GM10847 (cell line): ENCODE data around the gene RPL23.

ENCODE experiments used
- POLR2A ChIP-seq: IDR thresholded peaks from 2 replicates; pipeline ENCODE4 v1.6.1; 2011; ENCODE audit not compliant: insufficient read length; ENCODE audit errors: extremely low read depth

The RPL23 gene

DNA sequence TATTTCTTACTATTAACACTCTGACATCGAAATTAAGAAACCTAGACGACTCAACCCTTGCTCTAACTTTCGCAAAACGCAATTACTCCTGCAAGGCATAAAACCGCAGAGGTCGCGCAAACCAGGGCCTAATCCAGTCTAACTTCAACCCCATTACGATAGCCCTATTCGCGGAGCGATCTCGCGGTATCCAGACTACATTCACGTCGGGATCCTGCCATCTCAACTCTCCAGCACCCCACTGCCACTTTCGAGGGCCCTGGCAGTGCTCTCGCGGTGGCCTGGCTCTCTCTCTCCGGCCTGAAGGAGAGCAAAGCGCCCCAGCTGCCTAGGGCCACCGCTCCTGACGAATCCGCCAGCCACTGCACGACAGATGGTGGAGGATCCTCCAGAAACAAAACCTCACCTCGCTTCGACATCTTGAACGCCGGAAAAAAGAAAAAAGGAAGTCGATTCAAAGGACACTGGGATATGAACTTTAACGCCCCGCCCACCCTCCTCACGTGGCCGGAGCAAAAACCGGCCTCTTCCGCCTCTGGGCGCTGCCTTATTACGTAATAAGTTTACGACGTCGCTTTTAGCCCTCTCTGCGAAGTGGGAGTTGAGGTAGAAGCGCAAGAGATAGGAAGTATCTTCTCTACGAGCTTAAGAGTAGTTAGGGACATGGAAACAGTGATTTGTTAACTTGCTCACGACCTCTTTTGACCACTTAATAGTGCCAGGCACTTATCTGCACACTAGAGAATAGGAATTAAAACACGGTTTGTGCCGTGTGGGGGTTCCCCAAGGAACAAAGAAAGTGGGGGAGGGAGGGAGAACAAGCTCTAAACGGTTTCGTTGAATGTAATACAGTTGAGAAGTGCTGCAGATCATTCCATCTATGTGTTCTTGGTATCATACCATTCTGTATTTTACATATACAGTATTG, at the start of gene RPL23:
Gene RPL23 (minus strand): TSS at position 430 of the 928 bp plus-strand sequence. CDS start 11 bp downstream, at position 419.
- peak; percentile 91 for TF ChIP-seq POLR2A

DNA sequence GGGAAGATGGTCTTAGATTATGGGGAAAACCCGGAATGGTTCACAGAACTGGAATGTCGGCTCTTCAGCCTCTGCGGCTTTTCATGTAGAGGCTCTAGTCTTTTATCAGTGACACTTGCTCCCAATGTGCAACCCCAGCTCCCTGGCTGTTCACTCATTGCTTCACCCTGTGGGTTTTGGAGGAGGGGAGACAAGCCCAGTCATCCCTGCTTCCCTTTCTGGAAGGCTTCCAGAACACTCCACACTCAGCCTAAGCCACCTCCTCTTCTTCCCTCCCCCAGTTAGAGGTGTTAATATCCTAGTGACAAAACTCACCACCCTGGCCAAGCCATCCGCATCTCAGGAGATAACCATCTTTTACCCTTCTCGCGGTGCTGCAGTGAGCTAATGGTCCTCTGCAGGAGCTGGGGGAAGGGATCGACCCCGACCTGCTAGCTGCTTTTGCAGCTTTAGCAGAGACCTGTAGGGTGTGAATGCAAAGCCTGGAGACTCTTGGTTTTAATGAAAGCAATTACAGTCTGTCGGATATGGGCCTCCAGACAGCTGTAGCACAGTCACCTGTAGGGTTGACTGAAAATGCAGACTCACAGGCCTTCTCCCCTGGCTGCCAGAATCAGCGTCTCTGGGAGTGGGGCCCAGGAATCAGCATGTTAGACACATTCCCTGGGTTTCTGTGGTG, 47.6 kb upstream of the RPL23 start:
- TF ChIP-seq POLR2A: no peak

DNA sequence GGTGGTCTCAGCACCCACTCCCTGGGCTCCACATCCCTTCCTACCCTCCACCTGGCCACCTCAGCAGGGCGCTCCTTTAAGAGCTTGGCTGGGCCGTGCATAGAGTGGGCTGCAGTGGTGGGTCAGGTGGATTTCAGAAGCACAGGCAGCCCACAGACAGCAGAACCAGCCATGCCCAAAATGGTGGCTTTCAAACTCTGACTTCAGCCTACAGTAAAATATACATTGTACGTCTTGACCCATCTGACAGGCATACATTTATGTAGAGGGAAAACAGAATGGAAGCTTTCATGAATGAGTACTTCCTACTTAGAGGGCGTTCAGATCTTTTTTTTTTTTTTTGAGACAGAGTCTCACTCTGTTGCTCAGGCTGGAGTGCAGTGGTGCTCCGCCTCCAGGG, 45.9 kb upstream of the RPL23 start:
- no peak for TF ChIP-seq POLR2A

DNA sequence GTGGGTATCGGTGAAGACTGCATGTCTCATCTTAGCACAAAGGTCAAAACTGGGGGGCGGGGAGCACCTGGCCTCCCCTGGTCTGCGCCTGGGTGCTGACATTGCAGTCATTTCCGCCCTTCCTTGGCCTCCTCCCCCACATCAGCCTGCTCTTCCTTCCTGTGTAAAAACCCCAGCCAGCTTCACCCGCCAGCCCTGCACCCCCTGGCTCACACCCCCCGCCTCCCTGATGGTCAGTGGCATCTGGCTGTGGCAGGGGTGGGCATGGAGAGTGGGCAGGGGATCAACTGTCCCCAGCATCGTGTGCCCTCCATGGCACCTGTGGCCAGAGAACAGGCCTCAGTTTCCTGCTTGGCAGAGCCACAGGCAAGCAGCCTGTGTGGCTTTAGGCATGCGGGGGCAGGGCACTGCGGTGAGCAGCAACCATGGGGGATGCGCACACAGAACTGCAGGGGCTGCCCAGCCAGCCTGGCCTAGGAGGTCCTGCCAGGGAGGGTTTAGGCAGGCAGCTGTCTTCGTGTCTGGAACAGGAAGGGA, 45.4 kb upstream of the RPL23 start:
- peak; percentile 42 for TF ChIP-seq POLR2A

DNA sequence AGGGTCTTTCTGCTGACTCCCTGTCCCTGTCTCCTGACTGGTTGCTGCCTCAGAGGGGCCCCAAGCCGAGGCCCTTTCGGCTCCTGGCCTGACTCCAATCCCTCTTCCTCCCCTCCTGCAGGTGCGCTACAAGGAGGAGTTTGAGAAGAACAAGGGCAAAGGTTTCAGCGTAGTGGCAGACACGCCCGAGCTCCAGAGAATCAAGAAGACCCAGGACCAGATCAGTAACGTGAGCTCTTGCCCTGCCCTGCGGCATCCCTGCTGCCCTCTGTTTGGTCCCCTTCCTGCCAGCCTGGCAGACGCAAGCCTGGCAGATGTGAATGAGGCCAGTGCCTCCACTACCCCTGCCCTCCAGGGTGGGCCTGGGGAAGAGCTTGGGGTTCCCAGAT, 44.8 kb upstream of the RPL23 start:
- TF ChIP-seq POLR2A: no peak

DNA sequence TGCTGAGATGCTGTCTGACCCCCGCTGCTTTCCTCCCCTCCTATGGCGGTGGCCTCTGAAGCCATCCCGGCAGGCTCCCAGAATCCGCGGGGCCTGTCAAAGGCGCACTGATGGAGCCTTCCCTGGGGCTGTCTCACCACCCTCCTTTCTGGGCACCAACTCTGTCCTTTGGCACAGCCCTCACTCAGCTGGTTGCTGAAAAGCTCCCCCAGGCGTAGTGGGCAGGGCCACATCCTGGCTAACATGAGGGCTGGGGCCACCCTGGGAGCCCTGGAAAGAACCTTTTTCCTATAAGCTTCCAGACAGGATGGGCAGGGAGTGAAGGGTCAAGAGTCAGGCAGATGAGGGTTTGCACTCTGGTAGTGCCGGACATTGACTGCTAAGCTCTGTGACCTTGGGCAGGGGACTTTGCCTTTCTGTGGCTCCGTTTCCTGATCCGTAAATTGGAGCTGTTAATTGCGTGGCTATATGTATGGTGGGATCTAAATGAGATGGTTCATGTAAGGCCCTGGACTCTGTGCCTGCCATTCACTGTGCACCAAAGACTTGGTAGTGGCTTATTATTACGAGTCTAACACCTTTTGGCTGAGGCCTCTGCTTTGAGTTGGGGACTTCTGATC, 44.3 kb upstream of the RPL23 start:
- TF ChIP-seq POLR2A: no peak

DNA sequence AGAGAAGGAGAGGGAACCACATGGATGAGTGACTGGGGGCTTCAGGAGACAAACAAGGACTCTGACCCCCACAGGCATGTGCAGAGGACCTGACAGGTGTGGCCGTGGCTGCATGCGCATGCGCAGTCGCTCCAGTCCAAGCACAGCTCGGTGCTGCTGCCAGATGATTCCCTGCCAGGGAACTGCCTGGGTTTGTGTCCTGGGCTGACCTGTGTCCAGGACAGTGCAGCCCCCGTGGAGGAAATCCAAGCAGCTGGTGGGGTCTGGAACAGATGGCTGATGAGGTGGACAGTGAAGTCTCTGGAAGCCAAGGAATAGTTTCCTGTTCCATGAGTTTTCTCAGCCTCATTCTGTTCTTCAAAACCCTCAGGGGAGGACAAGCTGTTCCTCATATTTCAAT, 43.7 kb upstream of the RPL23 start:
- TF ChIP-seq POLR2A: no peak

DNA sequence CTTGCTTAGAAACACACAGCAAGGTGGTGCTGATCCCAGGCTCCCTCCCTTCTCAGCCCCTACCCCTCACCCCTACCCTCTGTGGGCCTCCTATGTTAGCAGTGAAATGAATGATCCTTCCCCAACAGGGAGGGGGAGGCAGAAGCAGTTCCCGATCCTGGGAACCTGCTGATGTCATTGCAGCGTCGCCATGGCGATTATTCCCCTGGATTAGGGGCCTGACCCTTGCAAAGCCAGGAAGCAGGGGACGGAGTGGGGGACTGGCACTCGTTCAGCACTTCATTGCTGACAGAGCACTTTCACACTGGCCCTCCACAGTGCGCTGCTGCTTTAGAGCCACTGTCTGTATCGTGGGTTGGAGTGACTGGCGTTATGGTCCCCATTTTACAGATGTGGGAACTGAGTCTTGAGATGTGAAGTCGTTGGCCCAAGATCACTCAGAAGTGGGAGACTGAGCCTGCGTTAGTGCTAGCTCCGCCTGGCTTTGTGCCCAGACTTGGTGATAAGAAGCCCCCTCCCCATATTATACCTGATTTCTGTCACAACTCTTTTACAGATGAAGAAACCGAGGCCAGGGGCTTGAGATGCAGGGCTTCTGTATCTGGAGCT, 42.9 kb upstream of the RPL23 start:
- no peak for TF ChIP-seq POLR2A

DNA sequence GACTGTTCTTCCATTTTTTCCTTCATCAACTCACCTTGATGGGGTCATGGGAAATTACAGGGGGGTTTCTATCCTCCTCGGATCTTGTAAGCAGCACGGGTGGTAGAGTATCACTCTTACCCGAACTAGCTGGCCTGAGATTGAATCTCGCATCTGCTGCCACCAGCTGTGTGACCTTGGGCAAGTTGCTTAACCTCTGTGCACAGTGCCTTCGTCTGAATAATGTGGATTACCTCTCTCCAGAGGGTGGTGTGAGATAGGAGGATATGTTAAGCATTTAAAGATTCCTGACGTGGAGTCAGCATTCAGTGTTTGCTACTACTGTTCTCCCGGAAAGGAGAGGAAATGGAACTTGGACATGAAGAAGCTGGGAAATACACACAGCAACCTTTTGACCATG, 40.8 kb upstream of the RPL23 start:
- TF ChIP-seq POLR2A: no peak

DNA sequence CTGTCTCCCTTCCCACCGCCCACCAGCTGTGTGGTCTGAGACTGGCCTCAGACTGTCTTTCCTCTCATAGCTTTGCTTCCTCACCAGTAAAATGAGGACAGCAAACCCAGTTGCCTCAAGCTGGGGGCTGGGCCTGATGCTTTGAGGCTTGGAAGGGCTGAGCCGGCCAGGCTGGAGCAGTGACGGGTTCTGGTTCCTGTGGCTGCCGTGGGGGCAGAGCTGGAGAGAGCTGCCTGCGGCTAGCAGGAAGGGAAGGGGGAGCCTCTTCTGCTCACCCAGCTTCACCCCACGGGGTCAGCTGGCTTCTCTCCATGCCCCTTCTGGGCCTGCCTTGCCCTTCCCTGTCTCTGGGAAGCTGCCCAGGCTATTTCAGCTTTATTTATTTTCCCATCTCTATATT, 40.1 kb upstream of the RPL23 start:
- no peak for TF ChIP-seq POLR2A

DNA sequence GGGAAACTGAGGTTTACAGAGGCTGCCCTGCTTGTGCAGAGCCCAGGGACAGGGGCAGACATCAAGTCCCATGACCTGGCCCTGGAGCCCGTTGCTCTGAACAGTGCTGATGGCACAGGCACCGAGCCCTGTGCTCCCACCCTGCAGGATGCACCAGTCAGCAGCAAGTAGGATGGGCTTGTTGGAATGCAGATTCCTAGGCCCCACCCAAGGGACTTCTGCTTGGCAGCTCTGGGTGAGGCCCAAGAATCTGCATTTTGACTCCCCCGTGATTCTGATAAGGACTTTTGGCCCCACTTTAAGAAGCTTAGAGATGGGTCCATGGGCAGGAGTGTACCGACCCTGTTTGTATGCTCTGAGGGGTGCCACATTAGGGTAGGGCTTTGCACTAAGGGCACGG, 39.6 kb upstream of the RPL23 start:
- TF ChIP-seq POLR2A: no peak

DNA sequence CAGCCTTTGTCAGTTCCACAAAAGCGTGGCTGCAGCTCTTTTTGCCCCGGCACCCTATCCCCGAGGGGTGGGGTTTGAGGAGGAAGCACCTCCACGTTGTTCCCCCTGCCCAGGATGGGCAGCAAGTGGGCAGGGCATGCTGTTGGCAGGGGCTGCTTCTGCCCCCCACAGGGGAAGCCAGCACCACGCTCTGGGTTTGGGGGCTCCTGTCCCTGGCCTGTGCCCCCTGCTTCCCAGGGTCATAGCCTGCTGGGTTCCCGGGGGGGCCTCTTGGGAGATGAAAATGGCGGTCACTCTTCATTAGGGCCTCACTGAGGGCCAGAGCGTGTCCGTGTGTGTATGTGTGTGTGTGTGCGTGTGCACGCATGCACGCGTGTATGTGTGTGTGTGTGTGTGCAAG, 39.1 kb upstream of the RPL23 start:
- TF ChIP-seq POLR2A: no peak

DNA sequence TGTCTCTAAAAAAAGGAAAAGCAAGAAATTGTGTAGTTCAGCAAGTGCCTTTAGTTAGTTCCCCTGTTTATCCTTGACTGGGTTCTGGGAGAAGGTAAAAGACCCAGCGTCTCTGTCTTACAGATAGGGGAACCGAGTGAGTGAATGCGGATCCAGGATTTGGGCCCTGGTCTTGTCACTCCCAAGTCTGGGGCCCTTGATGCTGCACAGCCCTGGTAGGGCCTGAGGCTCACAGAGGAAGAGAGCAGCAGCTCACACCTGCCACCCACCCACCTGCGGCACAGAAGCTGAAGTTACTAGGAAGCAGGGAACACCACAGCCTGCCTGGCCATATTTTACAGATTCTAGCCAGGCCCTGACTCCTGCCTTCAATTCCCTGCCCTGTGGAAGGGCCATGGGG, 38.6 kb upstream of the RPL23 start:
- no peak for TF ChIP-seq POLR2A

DNA sequence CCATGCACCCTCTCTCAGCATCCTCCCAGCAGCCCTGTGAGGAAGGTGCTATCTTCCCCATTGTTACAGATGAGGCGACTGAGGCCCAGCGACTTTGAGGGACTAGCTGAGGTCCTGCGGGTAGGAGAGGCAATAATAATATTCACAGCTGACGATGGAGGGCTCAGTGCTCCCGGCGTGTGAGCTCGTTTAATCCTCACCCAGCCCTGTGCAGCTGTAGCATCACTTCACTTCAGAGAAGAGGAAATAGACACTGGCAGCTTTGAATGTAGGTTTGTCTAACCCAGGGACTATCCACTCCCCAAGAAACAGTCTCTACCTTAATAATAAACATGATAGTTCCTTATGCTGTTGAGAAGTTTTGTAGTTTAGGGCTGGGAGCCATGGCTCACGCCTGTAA, 37.9 kb upstream of the RPL23 start:
- no peak for TF ChIP-seq POLR2A

DNA sequence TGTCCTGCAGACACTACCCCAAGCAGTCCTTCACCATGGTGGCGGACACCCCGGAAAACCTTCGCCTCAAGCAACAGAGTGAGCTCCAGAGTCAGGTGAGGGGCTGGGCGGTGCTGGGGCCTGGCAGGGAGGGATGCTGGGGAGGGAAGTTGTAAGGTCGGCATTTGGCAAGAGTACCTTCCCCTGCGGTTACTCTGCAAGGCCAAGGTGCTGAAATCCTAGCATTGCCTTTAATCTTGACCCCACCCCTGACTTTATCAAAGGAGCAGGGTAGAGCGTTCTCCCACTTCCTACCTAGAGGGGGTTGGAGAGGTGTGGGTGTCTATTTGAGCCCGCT, 36.9 kb upstream of the RPL23 start:
- TF ChIP-seq POLR2A: no peak
